DMS 273 (cell line): ENCODE results near the gene GAMT.

Experiments used
- DNase-seq: peaks from one replicate; lab custom pipeline; 2025; ENCODE audit not compliant: unreplicated experiment; lab: John Stamatoyannopoulos, UW

Gene GAMT

GRCh38 chr19:1366899-1367870 lies 34.2 kb downstream of the GAMT start:
- DNase-seq: no peak

- DNase-seq: no peak
These were observed 35.0 kb downstream of the GAMT start for GRCh38 chr19:1366296-1366695.

- no peak for DNase-seq
These were observed 35.7 kb downstream of the GAMT start for GRCh38 chr19:1365319-1366269.

GRCh38 chr19:1364070-1364704 lies 37.2 kb downstream of the GAMT start:
- no peak for DNase-seq

GRCh38 chr19:1363599-1363998 lies 37.7 kb downstream of the GAMT start:
- no peak for DNase-seq

- DNase-seq: no peak
These were observed 38.7 kb downstream of the GAMT start for GRCh38 chr19:1362387-1363257.

- peak; percentile 31 for DNase-seq
These were observed 39.5 kb downstream of the GAMT start for GRCh38 chr19:1361601-1362386.

- peak; percentile 94 for DNase-seq
These were observed 40.4 kb downstream of the GAMT start for GRCh38 chr19:1360818-1361461.

GRCh38 chr19:1360126-1360817 lies 41.1 kb downstream of the GAMT start:
- DNase-seq: no peak

GRCh38 chr19:1357531-1358109 lies 43.7 kb downstream of the GAMT start:
- DNase-seq: no peak

- DNase-seq: no peak
These were observed 44.9 kb downstream of the GAMT start for GRCh38 chr19:1356508-1356865.

GRCh38 chr19:1355568-1356507 lies 45.5 kb downstream of the GAMT start:
- peak; percentile 39 for DNase-seq

GRCh38 chr19:1354970-1355567 lies 46.3 kb downstream of the GAMT start:
- DNase-seq: no peak

GRCh38 chr19:1353144-1353543 lies 48.2 kb downstream of the GAMT start:
- no peak for DNase-seq

GRCh38 chr19:1351381-1351851 lies 49.9 kb downstream of the GAMT start:
- no peak for DNase-seq

GRCh38 chr19:1350867-1351266 lies 50.5 kb downstream of the GAMT start:
- DNase-seq: no peak
